Type B pancreatic cell (in vitro differentiated cells): ENCODE results near the gene GPR157. TPM values are rescaled to one million over a fixed set of nuclear protein-coding genes. Genes with fewer than 3 reads are reported as not detected.

Source experiments
- DNase-seq: peaks from one replicate; pipeline ENCODE4 v3.0.0; 2021; ENCODE audit warnings: mixed read lengths; ENCODE audit not compliant: unreplicated experiment; ENCODE audit errors: extremely low spot score
- H3K27ac Mint-ChIP-seq: 2 replicates; pipeline ENCODE4 v1.8.0; 2021; ENCODE audit warnings: mild to moderate bottlenecking, mixed read lengths
- H3K27me3 Mint-ChIP-seq: 2 replicates; pipeline ENCODE4 v1.8.0; 2021; ENCODE audit warnings: mixed read lengths
- H3K36me3 Mint-ChIP-seq: 2 replicates; pipeline ENCODE4 v1.8.0; 2021; ENCODE audit warnings: mixed read lengths
- H3K4me1 Mint-ChIP-seq: one replicate; pipeline ENCODE4 v1.8.0; 2021; ENCODE audit warnings: mixed read lengths; ENCODE audit not compliant: unreplicated experiment
- H3K4me3 Mint-ChIP-seq: 2 replicates; pipeline ENCODE4 v1.8.0; 2021; ENCODE audit warnings: mild to moderate bottlenecking, mixed read lengths
- H3K9me3 Mint-ChIP-seq: 2 replicates; pipeline ENCODE4 v1.8.0; 2021; ENCODE audit warnings: mixed read lengths
- CTCF ChIP-seq: fragments of 200-600 bp; sonication (generic); conservative IDR thresholded peaks from 2 replicates; pipeline ENCODE4 v1.5.0; 2021; ENCODE audit warnings: antibody characterized with exemption, mild to moderate bottlenecking
- total RNA-seq: library from RNA; stranded (reverse); gene quantifications from 2 replicates; pipeline ENCODE4 v1.2.1, GENCODE V29; 2021; ENCODE audit warnings: low replicate concordance

The GPR157 gene
- total RNA-seq, 1 donor from 2014 or later: 7.7 TPM

- H3K27me3 Mint-ChIP-seq: no peaks in the 10 kb centered on the region
- H3K4me1 Mint-ChIP-seq: peaks cover 13% of the 10 kb centered on the region
- peaks cover 5% of the 10 kb centered on the region for H3K36me3 Mint-ChIP-seq
- no peak for DNase-seq
- TF ChIP-seq CTCF: no peak
- no peak overlapping the region for H3K27ac Mint-ChIP-seq
- no peak overlapping the region for H3K4me3 Mint-ChIP-seq
- H3K9me3 Mint-ChIP-seq: no peaks in the 10 kb centered on the region
Measured at GRCh38 chr1:9151328-9151860, 22.5 kb upstream of the GPR157 start.

- no peak overlapping the region for H3K27ac Mint-ChIP-seq
- H3K36me3 Mint-ChIP-seq: peaks cover 5% of the 10 kb centered on the region
- H3K9me3 Mint-ChIP-seq: no peaks in the 10 kb centered on the region
- no peak overlapping the region for H3K4me3 Mint-ChIP-seq
- peaks cover 13% of the 10 kb centered on the region for H3K4me1 Mint-ChIP-seq
- DNase-seq: no peak
- no peak for TF ChIP-seq CTCF
- no peaks in the 10 kb centered on the region for H3K27me3 Mint-ChIP-seq
Measured at GRCh38 chr1:9150582-9151327, 21.9 kb upstream of the GPR157 start.

- H3K27ac Mint-ChIP-seq: no peak overlapping the region
- H3K4me1 Mint-ChIP-seq: peaks cover 13% of the 10 kb centered on the region
- TF ChIP-seq CTCF: no peak
- H3K9me3 Mint-ChIP-seq: no peaks in the 10 kb centered on the region
- no peak for DNase-seq
- H3K27me3 Mint-ChIP-seq: no peaks in the 10 kb centered on the region
- H3K36me3 Mint-ChIP-seq: peaks cover 5% of the 10 kb centered on the region
- H3K4me3 Mint-ChIP-seq: no peak overlapping the region
Measured at GRCh38 chr1:9149837-9150581, 21.1 kb upstream of the GPR157 start.

GRCh38 chr1:9149151-9149550, 20.2 kb upstream of the GPR157 start:
- H3K9me3 Mint-ChIP-seq: no peaks in the 10 kb centered on the region
- H3K27ac Mint-ChIP-seq: no peak overlapping the region
- DNase-seq: no peak
- H3K4me1 Mint-ChIP-seq: peaks cover 13% of the 10 kb centered on the region
- H3K36me3 Mint-ChIP-seq: peaks cover 5% of the 10 kb centered on the region
- H3K27me3 Mint-ChIP-seq: no peaks in the 10 kb centered on the region
- H3K4me3 Mint-ChIP-seq: no peak overlapping the region
- no peak for TF ChIP-seq CTCF

GRCh38 chr1:9146156-9146555, 17.3 kb upstream of the GPR157 start:
- no peak for TF ChIP-seq CTCF
- H3K4me1 Mint-ChIP-seq: peaks cover 13% of the 10 kb centered on the region
- H3K4me3 Mint-ChIP-seq: no peak overlapping the region
- H3K27ac Mint-ChIP-seq: no peak overlapping the region
- H3K9me3 Mint-ChIP-seq: no peaks in the 10 kb centered on the region
- peaks cover 1% of the 10 kb centered on the region for H3K36me3 Mint-ChIP-seq
- DNase-seq: no peak
- no peaks in the 10 kb centered on the region for H3K27me3 Mint-ChIP-seq
